ENCODE results near the gene DENND4C.
"Not testable (repeated sequence)": the region's sequence is repeated elsewhere in the genome, so short reads cannot be mapped to it uniquely, and the experiment has no call there.

Gene DENND4C

GRCh38 chr9:19385786-19386501 is 155.5 kb downstream of the DENND4C start:
- Histone ChIP-seq H3K4me1 (ENCODE audit: control insufficient read depth, insufficient read depth, low read length, poor library complexity, severe bottlenecking) (peaks cover under 1% of the 10 kb centered on the region), H3K36me3 (ENCODE audit: control insufficient read depth, insufficient read depth, low read length) (no peaks in the 10 kb centered on the region), H3K9me3 (ENCODE audit: control insufficient read depth, low read length) (no peaks in the 10 kb centered on the region), H3K27ac (ENCODE audit: low read depth, low read length, severe bottlenecking) (no peak overlapping the region), H3K4me3 (ENCODE audit: extremely low read depth, insufficient read depth, low read length, poor library complexity, severe bottlenecking) (no peak overlapping the region)
- 92% methylated on average over 3 of the region's 6 CpGs; no CpG with 5 or more reads in 1 of the 2 experiments for WGBS, 2 experiments (ENCODE audit: insufficient coverage in 2 of 2)

GRCh38 chr9:19386502-19387044 is 156.1 kb downstream of the DENND4C start:
- no peak overlapping the region for H3K4me3 ChIP-seq (ENCODE audit: extremely low read depth, insufficient read depth, low read length, poor library complexity, severe bottlenecking)
- no peaks in the 10 kb centered on the region for H3K4me1 ChIP-seq (ENCODE audit: control insufficient read depth, insufficient read depth, low read length, poor library complexity, severe bottlenecking)
- no CpG with 5 or more reads among the region's 2 CpGs for WGBS, 2 experiments (ENCODE audit: insufficient coverage in 2 of 2)
- no peaks in the 10 kb centered on the region for H3K9me3 ChIP-seq (ENCODE audit: control insufficient read depth, low read length)
- no peaks in the 10 kb centered on the region for H3K36me3 ChIP-seq (ENCODE audit: control insufficient read depth, insufficient read depth, low read length)
- no peak overlapping the region for H3K27ac ChIP-seq (ENCODE audit: low read depth, low read length, severe bottlenecking)

- 90 to 100% methylated on average over 1 to 2 of the region's 2 CpGs for WGBS, 2 experiments (ENCODE audit: insufficient coverage in 2 of 2)
- H3K4me3 ChIP-seq (ENCODE audit: extremely low read depth, insufficient read depth, low read length, poor library complexity, severe bottlenecking) = no peak overlapping the region
- no peak overlapping the region for H3K27ac ChIP-seq (ENCODE audit: low read depth, low read length, severe bottlenecking)
- no peaks in the 10 kb centered on the region for H3K4me1 ChIP-seq (ENCODE audit: control insufficient read depth, insufficient read depth, low read length, poor library complexity, severe bottlenecking)
- no peaks in the 10 kb centered on the region for H3K36me3 ChIP-seq (ENCODE audit: control insufficient read depth, insufficient read depth, low read length)
- no peaks in the 10 kb centered on the region for H3K9me3 ChIP-seq (ENCODE audit: control insufficient read depth, low read length)
These were observed 156.8 kb downstream of the DENND4C start for GRCh38 chr9:19387317-19387716.

GRCh38 chr9:19389539-19389938 is 159.0 kb downstream of the DENND4C start:
- not testable (repeated sequence) for H3K9me3 ChIP-seq (ENCODE audit: control insufficient read depth, low read length); H3K4me3 ChIP-seq (ENCODE audit: extremely low read depth, insufficient read depth, low read length, poor library complexity, severe bottlenecking); H3K36me3 ChIP-seq (ENCODE audit: control insufficient read depth, insufficient read depth, low read length); H3K4me1 ChIP-seq (ENCODE audit: control insufficient read depth, insufficient read depth, low read length, poor library complexity, severe bottlenecking); H3K27ac ChIP-seq (ENCODE audit: low read depth, low read length, severe bottlenecking)
- 77% methylated on average over 3 of the region's 4 CpGs; no CpG with 5 or more reads in 1 of the 2 experiments for WGBS, 2 experiments (ENCODE audit: insufficient coverage in 2 of 2)

- 64% methylated on average over 1 of the region's 1 CpG; no CpG with 5 or more reads in 1 of the 2 experiments for WGBS, 2 experiments (ENCODE audit: insufficient coverage in 2 of 2)
- no peaks in the 10 kb centered on the region for H3K36me3 ChIP-seq (ENCODE audit: control insufficient read depth, insufficient read depth, low read length)
- H3K9me3 ChIP-seq (ENCODE audit: control insufficient read depth, low read length) = peaks cover 9% of the 10 kb centered on the region
- no peaks in the 10 kb centered on the region for H3K4me1 ChIP-seq (ENCODE audit: control insufficient read depth, insufficient read depth, low read length, poor library complexity, severe bottlenecking)
- no peak overlapping the region for H3K4me3 ChIP-seq (ENCODE audit: extremely low read depth, insufficient read depth, low read length, poor library complexity, severe bottlenecking)
- no peak overlapping the region for H3K27ac ChIP-seq (ENCODE audit: low read depth, low read length, severe bottlenecking)
These were observed 167.4 kb downstream of the DENND4C start for GRCh38 chr9:19397845-19398244.

- not testable (repeated sequence) for H3K9me3 ChIP-seq (ENCODE audit: control insufficient read depth, low read length); H3K4me1 ChIP-seq (ENCODE audit: control insufficient read depth, insufficient read depth, low read length, poor library complexity, severe bottlenecking); H3K36me3 ChIP-seq (ENCODE audit: control insufficient read depth, insufficient read depth, low read length); H3K4me3 ChIP-seq (ENCODE audit: extremely low read depth, insufficient read depth, low read length, poor library complexity, severe bottlenecking); H3K27ac ChIP-seq (ENCODE audit: low read depth, low read length, severe bottlenecking)
- WGBS, 2 experiments (ENCODE audit: insufficient coverage in 2 of 2) = 100% methylated on average over 4 of the region's 4 CpGs
These were observed 172.7 kb downstream of the DENND4C start for GRCh38 chr9:19403231-19403630.

GRCh38 chr9:19404283-19405075 is 174.0 kb downstream of the DENND4C start:
- WGBS, 2 experiments (ENCODE audit: insufficient coverage in 2 of 2) = 77 to 86% methylated on average over 4 of the region's 4 CpGs
- no peaks in the 10 kb centered on the region for H3K36me3 ChIP-seq (ENCODE audit: control insufficient read depth, insufficient read depth, low read length)
- H3K9me3 ChIP-seq (ENCODE audit: control insufficient read depth, low read length) = peaks cover 9% of the 10 kb centered on the region
- H3K4me3 ChIP-seq (ENCODE audit: extremely low read depth, insufficient read depth, low read length, poor library complexity, severe bottlenecking) = no peak overlapping the region
- H3K27ac ChIP-seq (ENCODE audit: low read depth, low read length, severe bottlenecking) = no peak overlapping the region
- no peaks in the 10 kb centered on the region for H3K4me1 ChIP-seq (ENCODE audit: control insufficient read depth, insufficient read depth, low read length, poor library complexity, severe bottlenecking)

GRCh38 chr9:19405771-19406170 is 175.3 kb downstream of the DENND4C start:
- 91% methylated on average over 1 of the region's 1 CpG; no CpG with 5 or more reads in 1 of the 2 experiments for WGBS, 2 experiments (ENCODE audit: insufficient coverage in 2 of 2)
- Histone ChIP-seq H3K4me1 (ENCODE audit: control insufficient read depth, insufficient read depth, low read length, poor library complexity, severe bottlenecking) (peaks cover 4% of the 10 kb centered on the region), H3K27ac (ENCODE audit: low read depth, low read length, severe bottlenecking) (no peak overlapping the region), H3K36me3 (ENCODE audit: control insufficient read depth, insufficient read depth, low read length) (no peaks in the 10 kb centered on the region), H3K4me3 (ENCODE audit: extremely low read depth, insufficient read depth, low read length, poor library complexity, severe bottlenecking) (no peak overlapping the region), H3K9me3 (ENCODE audit: control insufficient read depth, low read length) (peaks cover 9% of the 10 kb centered on the region)

- H3K27ac ChIP-seq (ENCODE audit: low read depth, low read length, severe bottlenecking) = no peak overlapping the region
- no peaks in the 10 kb centered on the region for H3K9me3 ChIP-seq (ENCODE audit: control insufficient read depth, low read length)
- H3K4me3 ChIP-seq (ENCODE audit: extremely low read depth, insufficient read depth, low read length, poor library complexity, severe bottlenecking) = peak overlapping the region; percentile 85
- H3K4me1 ChIP-seq (ENCODE audit: control insufficient read depth, insufficient read depth, low read length, poor library complexity, severe bottlenecking) = peaks cover 8% of the 10 kb centered on the region
- H3K36me3 ChIP-seq (ENCODE audit: control insufficient read depth, insufficient read depth, low read length) = no peaks in the 10 kb centered on the region
- 64% methylated on average over 17 to 20 of the region's 20 CpGs for WGBS, 2 experiments (ENCODE audit: insufficient coverage in 2 of 2)
These were observed 177.8 kb downstream of the DENND4C start for GRCh38 chr9:19408316-19408692.

GRCh38 chr9:19408693-19409400 is 178.4 kb downstream of the DENND4C start, which contains the start of gene ACER2:
TSS of gene ACER2 (plus strand) at chr9:19409009. CDS start at chr9:19409085, 76 bp downstream.
- Histone ChIP-seq H3K9me3 (ENCODE audit: control insufficient read depth, low read length) (no peaks in the 10 kb centered on the region), H3K36me3 (ENCODE audit: control insufficient read depth, insufficient read depth, low read length) (no peaks in the 10 kb centered on the region), H3K27ac (ENCODE audit: low read depth, low read length, severe bottlenecking) (peak within 1 kb of the TSS; percentile 77), H3K4me3 (ENCODE audit: extremely low read depth, insufficient read depth, low read length, poor library complexity, severe bottlenecking) (peak within 1 kb of the TSS; percentile 85), H3K4me1 (ENCODE audit: control insufficient read depth, insufficient read depth, low read length, poor library complexity, severe bottlenecking) (peaks cover 11% of the 10 kb centered on the region)
- WGBS, 2 experiments (ENCODE audit: insufficient coverage in 2 of 2) = 0 to 1% methylated on average over 49 to 52 of the region's 61 CpGs
